Activated T-cell treated with anti-CD3 and anti-CD28 coated beads, Interleukin-2, amount 50 U/mL, for 72 hours (primary cell): ENCODE measurements around the gene ST3GAL4. TPM values are rescaled to one million over a fixed set of nuclear protein-coding genes. Genes with fewer than 3 reads are reported as not detected.
"Not testable (repeated sequence)": the region's sequence is repeated elsewhere in the genome, so short reads cannot be mapped to it uniquely, and the experiment has no call there.

Experiments used
- ATAC-seq, 2 donors: fragments of 150-1000 bp; cut with Tn5 transposase; replicated peaks in 1 of 2; 2 replicates each; pipeline ENCODE4 v1.10.0; 2021; ENCODE audit warnings: moderate library complexity in 2 of 2, mild to moderate bottlenecking in 1 of 2
- DNase-seq, 2 donors: peaks; one replicate each; pipeline ENCODE4 v3.0.0; 2021 to 2022; ENCODE audit warnings: mixed read lengths in 1 of 2
- H3K27ac Mint-ChIP-seq: one replicate; pipeline ENCODE4 v1.8.0; 2022; ENCODE audit warnings: mild to moderate bottlenecking, moderate library complexity, mixed read lengths
- H3K27me3 Mint-ChIP-seq: one replicate; pipeline ENCODE4 v1.8.0; 2022; ENCODE audit warnings: low read depth, mixed read lengths
- H3K36me3 Mint-ChIP-seq, 2 donors: one replicate each; pipeline ENCODE4 v1.8.0; 2022; ENCODE audit warnings: mixed read lengths in 2 of 2, mild to moderate bottlenecking in 1 of 2; ENCODE audit not compliant: insufficient read depth in 2 of 2
- H3K4me1 Mint-ChIP-seq: one replicate; pipeline ENCODE4 v1.8.0; 2022; ENCODE audit warnings: low read depth, mixed read lengths
- H3K4me3 Mint-ChIP-seq, 2 donors: one replicate each; pipeline ENCODE4 v1.8.0; 2022; ENCODE audit warnings: mild to moderate bottlenecking in 2 of 2, mixed read lengths in 2 of 2, moderate library complexity in 2 of 2
- H3K9me3 Mint-ChIP-seq, 2 donors: one replicate each; pipeline ENCODE4 v1.8.0; 2022; ENCODE audit warnings: mixed read lengths in 2 of 2
- total RNA-seq, 2 donors: library from RNA; stranded (reverse); gene quantifications; one replicate each; pipeline ENCODE4 v1.2.3, GENCODE V29; 2022

The ST3GAL4 gene
- total RNA-seq, 2 donors from 2014 or later: 10.9 to 12.1 TPM

- Mint-ChIP-seq H3K4me3 (no peak overlapping the region), H3K4me1 (peaks cover 7% of the 10 kb centered on the region), H3K36me3 (no peaks in the 10 kb centered on the region), H3K9me3 (no peaks in the 10 kb centered on the region), H3K27me3 (no peaks in the 10 kb centered on the region), H3K27ac (no peak overlapping the region)
- ATAC-seq (no peak), DNase-seq (no peak)
Measured at GRCh38 chr11:126366064-126366822, 10.8 kb downstream of the ST3GAL4 start.

- not testable (repeated sequence) for DNase-seq, H3K36me3 Mint-ChIP-seq, H3K4me1 Mint-ChIP-seq, ATAC-seq, H3K27ac Mint-ChIP-seq, H3K4me3 Mint-ChIP-seq, H3K9me3 Mint-ChIP-seq, H3K27me3 Mint-ChIP-seq
Measured at GRCh38 chr11:126366823-126367654, 11.6 kb downstream of the ST3GAL4 start.

- not testable (repeated sequence) for H3K27me3 Mint-ChIP-seq, H3K36me3 Mint-ChIP-seq, ATAC-seq, H3K27ac Mint-ChIP-seq, H3K4me3 Mint-ChIP-seq, H3K4me1 Mint-ChIP-seq, DNase-seq, H3K9me3 Mint-ChIP-seq
Measured at GRCh38 chr11:126367806-126368205, 12.3 kb downstream of the ST3GAL4 start.

- not testable (repeated sequence) for DNase-seq, H3K36me3 Mint-ChIP-seq, ATAC-seq, H3K4me3 Mint-ChIP-seq, H3K9me3 Mint-ChIP-seq, H3K4me1 Mint-ChIP-seq, H3K27me3 Mint-ChIP-seq, H3K27ac Mint-ChIP-seq
Measured at GRCh38 chr11:126368336-126369119, 13.0 kb downstream of the ST3GAL4 start.

GRCh38 chr11:126370016-126370415 is 14.5 kb downstream of the ST3GAL4 start:
- Mint-ChIP-seq H3K4me1 (peaks cover 7% of the 10 kb centered on the region), H3K9me3 (no peaks in the 10 kb centered on the region), H3K27me3 (no peaks in the 10 kb centered on the region), H3K4me3 (no peak overlapping the region), H3K36me3 (no peaks in the 10 kb centered on the region), H3K27ac (no peak overlapping the region)
- no peak for DNase-seq
- no peak for ATAC-seq

- DNase-seq: no peak
- Mint-ChIP-seq H3K4me1 (peaks cover 7% of the 10 kb centered on the region), H3K4me3 (no peak overlapping the region), H3K27ac (no peak overlapping the region), H3K9me3 (no peaks in the 10 kb centered on the region), H3K36me3 (no peaks in the 10 kb centered on the region), H3K27me3 (no peaks in the 10 kb centered on the region)
- no peak for ATAC-seq
Measured at GRCh38 chr11:126371595-126371994, 16.1 kb downstream of the ST3GAL4 start.

GRCh38 chr11:126373389-126374066 is 18.0 kb downstream of the ST3GAL4 start:
- H3K27me3 Mint-ChIP-seq, H3K9me3 Mint-ChIP-seq, DNase-seq, H3K4me3 Mint-ChIP-seq, H3K27ac Mint-ChIP-seq, H3K36me3 Mint-ChIP-seq, ATAC-seq, H3K4me1 Mint-ChIP-seq: not testable (repeated sequence)

- not testable (repeated sequence) for H3K36me3 Mint-ChIP-seq, H3K27ac Mint-ChIP-seq, H3K9me3 Mint-ChIP-seq, H3K27me3 Mint-ChIP-seq, ATAC-seq, DNase-seq, H3K4me3 Mint-ChIP-seq, H3K4me1 Mint-ChIP-seq
Measured at GRCh38 chr11:126374562-126375300, 19.2 kb downstream of the ST3GAL4 start.

GRCh38 chr11:126375726-126376125 is 20.2 kb downstream of the ST3GAL4 start:
- Mint-ChIP-seq H3K4me1 (no peaks in the 10 kb centered on the region), H3K4me3 (no peak overlapping the region), H3K27ac (no peak overlapping the region), H3K27me3 (no peaks in the 10 kb centered on the region), H3K9me3 (no peaks in the 10 kb centered on the region), H3K36me3 (no peaks in the 10 kb centered on the region)
- DNase-seq: no peak
- no peak for ATAC-seq

GRCh38 chr11:126378763-126379162 is 23.3 kb downstream of the ST3GAL4 start:
- Mint-ChIP-seq H3K9me3 (no peaks in the 10 kb centered on the region), H3K36me3 (no peaks in the 10 kb centered on the region), H3K4me1 (no peaks in the 10 kb centered on the region)

GRCh38 chr11:126380909-126381308 is 25.4 kb downstream of the ST3GAL4 start:
- H3K27ac Mint-ChIP-seq: no peak overlapping the region
- H3K27me3 Mint-ChIP-seq: no peaks in the 10 kb centered on the region
- ATAC-seq (no peak), DNase-seq (no peak)
- H3K9me3 Mint-ChIP-seq: no peaks in the 10 kb centered on the region
- no peaks in the 10 kb centered on the region for H3K4me1 Mint-ChIP-seq
- no peak overlapping the region for H3K4me3 Mint-ChIP-seq
- H3K36me3 Mint-ChIP-seq: no peaks in the 10 kb centered on the region

More at GRCh38 chr11:126378763-126379162, 23.3 kb downstream of the ST3GAL4 start:
- H3K4me3 Mint-ChIP-seq: no peak overlapping the region
- H3K27ac Mint-ChIP-seq: no peak overlapping the region
- DNase-seq (no peak), ATAC-seq (no peak)
- H3K27me3 Mint-ChIP-seq: no peaks in the 10 kb centered on the region

GRCh38 chr11:126381960-126382359 is 26.5 kb downstream of the ST3GAL4 start:
- not testable (repeated sequence) for H3K4me3 Mint-ChIP-seq, H3K27ac Mint-ChIP-seq, H3K36me3 Mint-ChIP-seq, H3K9me3 Mint-ChIP-seq, DNase-seq, ATAC-seq, H3K4me1 Mint-ChIP-seq, H3K27me3 Mint-ChIP-seq
